Liver (tissue), 9 donors: ENCODE results near the gene ZNF558. TPM values are rescaled to one million over a fixed set of nuclear protein-coding genes. Genes with fewer than 3 reads are reported as not detected.

ENCODE experiments used
- DNase-seq: peaks from one replicate; pipeline ENCODE4 v3.0.0-alpha.2; 2017; ENCODE audit warnings: low spot score
- H3K27ac ChIP-seq, 2 donors: one replicate each; pipeline ENCODE4 v1.7.0; 2013; ENCODE audit warnings: inconsistent platforms in 2 of 2, low read length in 2 of 2, control low read depth in 1 of 2, low read depth in 1 of 2, mild to moderate bottlenecking in 1 of 2
- H3K27me3 ChIP-seq, 4 donors: one replicate each; pipeline versions ENCODE4 v1.6.1 to v1.7.0; 2013; ENCODE audit warnings: low read length in 3 of 4, inconsistent platforms in 1 of 4, mild to moderate bottlenecking in 1 of 4, moderate library complexity in 1 of 4; ENCODE audit not compliant: control insufficient read depth in 4 of 4, insufficient read depth in 4 of 4
- H3K36me3 ChIP-seq, 4 donors: one replicate each; pipeline versions ENCODE4 v1.6.1 to v1.7.0; 2013; ENCODE audit warnings: low read length in 3 of 4, mild to moderate bottlenecking in 3 of 4, low read depth in 1 of 4, moderate library complexity in 1 of 4; ENCODE audit not compliant: control insufficient read depth in 4 of 4, insufficient read depth in 3 of 4
- H3K4me1 ChIP-seq, 4 donors: one replicate each; pipeline versions ENCODE4 v1.6.1 to v1.7.0; 2013; ENCODE audit warnings: low read length in 3 of 4, mild to moderate bottlenecking in 3 of 4, moderate library complexity in 1 of 4; ENCODE audit not compliant: control insufficient read depth in 4 of 4, insufficient read depth in 4 of 4
- H3K4me3 ChIP-seq, 3 donors: one replicate each; pipeline versions ENCODE4 v1.6.1 to v1.7.0; 2013; ENCODE audit warnings: low read length in 3 of 3, control low read depth in 1 of 3, low read depth in 1 of 3, mild to moderate bottlenecking in 1 of 3
- H3K9ac ChIP-seq, 2 donors: one replicate each; pipeline ENCODE4 v1.7.0; 2013; ENCODE audit warnings: low read length in 2 of 2, mild to moderate bottlenecking in 2 of 2, moderate library complexity in 2 of 2, control low read depth in 1 of 2, low read depth in 1 of 2
- H3K9me3 ChIP-seq, 4 donors: one replicate each; pipeline versions ENCODE4 v1.6.1 to v1.7.0; 2013; ENCODE audit warnings: low read length in 3 of 4; ENCODE audit not compliant: control insufficient read depth in 4 of 4
- EGR1 ChIP-seq, 2 donors: IDR thresholded peaks; 2 replicates each; pipeline ENCODE4 v1.6.1; 2016 to 2018; ENCODE audit warnings: antibody characterized with exemption in 2 of 2, low read depth in 2 of 2
- FOXA1 ChIP-seq: IDR thresholded peaks from 2 replicates; pipeline ENCODE4 v1.6.1; 2016; ENCODE audit warnings: antibody characterized with exemption
- FOXA2 ChIP-seq: IDR thresholded peaks from 2 replicates; pipeline ENCODE4 v1.6.1; 2016; ENCODE audit warnings: antibody characterized with exemption
- GABPA ChIP-seq, 2 donors: IDR thresholded peaks in 1 of 2; conservative IDR thresholded peaks in 1 of 2; 2 replicates each; pipeline ENCODE4 v1.6.1; 2016; ENCODE audit warnings: antibody characterized with exemption in 2 of 2, mild to moderate bottlenecking in 1 of 2, moderate library complexity in 1 of 2
- HNF4A ChIP-seq, 2 donors: conservative IDR thresholded peaks; 2 replicates each; pipeline ENCODE4 v1.6.1; 2016; ENCODE audit warnings: antibody characterized with exemption in 2 of 2, mild to moderate bottlenecking in 2 of 2
- HNF4G ChIP-seq: IDR thresholded peaks from 2 replicates; pipeline ENCODE4 v1.6.1; 2016; ENCODE audit warnings: antibody characterized with exemption
- JUND ChIP-seq, 2 donors: IDR thresholded peaks; 2 replicates each; pipeline ENCODE4 v1.6.1; 2016; ENCODE audit warnings: antibody characterized with exemption in 2 of 2
- NR2F2 ChIP-seq: IDR thresholded peaks from 2 replicates; pipeline ENCODE4 v1.6.1; 2016; ENCODE audit warnings: antibody characterized with exemption
- RAD21 ChIP-seq, 2 donors: IDR thresholded peaks; 2 replicates each; pipeline ENCODE4 v1.6.1; 2016; ENCODE audit warnings: antibody characterized with exemption in 2 of 2, mild to moderate bottlenecking in 2 of 2
- RXRA ChIP-seq, 2 donors: IDR thresholded peaks; 2 replicates each; pipeline ENCODE4 v1.6.1; 2017 to 2018; ENCODE audit warnings: antibody characterized with exemption in 2 of 2, mild to moderate bottlenecking in 1 of 2
- SP1 ChIP-seq: IDR thresholded peaks from 2 replicates; pipeline ENCODE4 v1.6.1; 2018; ENCODE audit warnings: antibody characterized with exemption, mild to moderate bottlenecking
- TAF1 ChIP-seq: conservative IDR thresholded peaks from 2 replicates; pipeline ENCODE4 v1.6.1; 2016; ENCODE audit warnings: antibody characterized with exemption, mild to moderate bottlenecking
- YY1 ChIP-seq: IDR thresholded peaks from 2 replicates; pipeline ENCODE4 v1.6.1; 2016; ENCODE audit warnings: antibody characterized with exemption, mild to moderate bottlenecking
- WGBS: extraction: QIAGEN DNeasy Blood & Tissue Kit; methylation state at CpG from one replicate; pipeline ENCODE4 v1.1.7; 2013; 5-methylcytosine and 5-hydroxymethylcytosine counted together
- polyA plus RNA-seq, 2 donors: library from polyadenylated mRNA; stranded (reverse) in 1 of 2; unstranded in 1 of 2; fragments of 200-250 nt in 1 of 2; fragments of >200 nt in 1 of 2; fragmentation: Nextera tagmentation in 1 of 2; extraction: Ambion mirVana in 1 of 2; gene quantifications; one replicate each; pipeline versions ENCODE4 v1.2.1 to v1.2.3, GENCODE V29; 2013 to 2015
- total RNA-seq, 2 donors: library from RNA; depleted of rRNA; stranded (reverse); fragments of >200 nt; gene quantifications; one replicate each; pipeline ENCODE4 v1.2.3, GENCODE V29; 2014
- TF ChIP-seq, protein P1 (sequence below): IDR thresholded peaks from 2 replicates; pipeline ENCODE4 v1.6.1; 2016; ENCODE audit warnings: antibody characterized with exemption
- TF ChIP-seq, protein P2 (sequence below): IDR thresholded peaks from 2 replicates; pipeline ENCODE4 v1.6.1; 2016; ENCODE audit warnings: antibody characterized with exemption
- TF ChIP-seq, protein P3 (sequence below): fragments of 150-350 bp; IDR thresholded peaks from 2 replicates; pipeline ENCODE4 v1.5.1; 2017; ENCODE audit warnings: improper control_type of control experiment, low read depth, low read length; ENCODE audit not compliant: missing input control
- TF ChIP-seq, protein P4 (sequence below): IDR thresholded peaks from 2 replicates; pipeline ENCODE4 v1.6.1; 2016; ENCODE audit warnings: antibody characterized with exemption
- TF ChIP-seq, protein P5 (sequence below): IDR thresholded peaks from 2 replicates; pipeline ENCODE4 v1.6.1; 2016; ENCODE audit warnings: antibody characterized with exemption, mild to moderate bottlenecking
- donor health status: healthy.
- donor health status: healthy.
- donor health status: healthy.
- donor health status: healthy.
- donor health status: healthy.

ZNF558 gene
- total RNA-seq (10 to 100 TPM in 1 of 2 donors, 1 to 10 TPM in 1; 8.0 to 21.2 TPM), polyA plus RNA-seq (1 to 10 TPM; 4.9 to 6.0 TPM)

DNA sequence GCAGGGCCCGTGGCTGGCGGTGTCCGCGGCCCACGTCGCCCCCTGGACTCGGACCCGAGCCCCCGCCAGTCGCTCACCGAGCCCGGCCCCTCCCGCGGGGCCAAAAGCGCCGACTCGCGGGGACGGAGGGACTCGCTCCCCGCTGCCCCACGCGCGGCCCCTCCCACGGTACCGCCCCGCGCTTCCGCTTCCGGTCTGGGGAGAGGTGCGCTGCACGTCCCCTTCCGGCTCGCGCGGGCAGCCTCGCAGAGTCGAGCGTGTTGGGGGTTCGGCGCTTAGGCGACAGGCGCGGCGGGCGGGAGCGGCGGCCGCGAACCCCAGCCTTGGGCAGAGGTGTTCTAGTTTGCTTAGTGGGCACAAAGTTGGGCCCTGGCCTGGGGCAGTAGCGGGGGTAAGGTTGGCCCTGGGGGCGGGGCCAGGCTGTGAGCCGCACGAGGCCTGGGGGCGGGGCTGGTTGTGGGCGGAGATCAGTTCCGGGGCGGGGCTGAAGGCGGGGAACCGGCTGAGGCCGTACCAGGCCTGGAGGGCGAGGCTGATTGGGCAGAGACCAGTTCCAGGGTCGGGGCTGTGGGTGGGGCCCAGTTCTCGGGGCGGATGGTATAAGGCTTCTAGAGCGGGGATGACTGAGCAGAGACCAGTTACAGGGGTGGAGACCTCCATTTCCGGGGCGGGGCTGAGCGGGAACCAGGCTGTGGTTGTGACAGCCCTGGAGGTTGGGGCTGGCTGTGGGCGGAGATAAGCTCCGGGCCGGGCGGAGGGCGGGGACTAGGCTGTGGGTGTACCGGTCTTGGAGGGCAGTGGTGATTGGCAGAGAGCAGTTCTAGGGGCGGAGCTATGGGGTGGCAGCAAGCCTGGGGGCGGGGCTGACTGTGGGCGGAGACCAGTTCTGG, at the start of gene ZNF558, which contains the start of gene MBD3L1:
ZNF558 (minus strand) TSS at position 173 of the 890 bp plus-strand sequence. CDS start 9,645 bp downstream, outside the sequence.
MBD3L1 (plus strand) TSS at position 246 of the 890 bp plus-strand sequence. CDS start 10,302 bp downstream, outside the sequence.
- Histone ChIP-seq H3K4me1 (peaks cover 0 to 6% (median 3%) of the 10 kb centered on the region in 4 donors), H3K27ac (peak within 1 kb of the TSS; percentile 84 to 97), H3K9me3 (peaks cover 0 to 4% (median under 1%) of the 10 kb centered on the region in 4 donors), H3K27me3 (no peaks in the 10 kb centered on the region), H3K4me3 (peak within 1 kb of the TSS; percentile 90 to 97 (median 94)), H3K9ac (peak within 1 kb of the TSS; percentile 55 to 71), H3K36me3 (peaks cover 0 to 25% (median 10%) of the 10 kb centered on the region in 4 donors)
- no peak for TF ChIP-seq HNF4G
- peak; percentile 71 to 91 for TF ChIP-seq GABPA (IDR thresholded peaks at IDR 0.05 in 1 of 2, conservative IDR thresholded peaks at IDR 0.05 in 1 of 2)
- TF ChIP-seq FOXA2, result no peak
- no peak for TF ChIP-seq FOXA1
- TF ChIP-seq RXRA (IDR thresholded peaks at IDR 0.05), result peak in 1 of 2 donors; percentile 23
- TF ChIP-seq, protein P1, sequence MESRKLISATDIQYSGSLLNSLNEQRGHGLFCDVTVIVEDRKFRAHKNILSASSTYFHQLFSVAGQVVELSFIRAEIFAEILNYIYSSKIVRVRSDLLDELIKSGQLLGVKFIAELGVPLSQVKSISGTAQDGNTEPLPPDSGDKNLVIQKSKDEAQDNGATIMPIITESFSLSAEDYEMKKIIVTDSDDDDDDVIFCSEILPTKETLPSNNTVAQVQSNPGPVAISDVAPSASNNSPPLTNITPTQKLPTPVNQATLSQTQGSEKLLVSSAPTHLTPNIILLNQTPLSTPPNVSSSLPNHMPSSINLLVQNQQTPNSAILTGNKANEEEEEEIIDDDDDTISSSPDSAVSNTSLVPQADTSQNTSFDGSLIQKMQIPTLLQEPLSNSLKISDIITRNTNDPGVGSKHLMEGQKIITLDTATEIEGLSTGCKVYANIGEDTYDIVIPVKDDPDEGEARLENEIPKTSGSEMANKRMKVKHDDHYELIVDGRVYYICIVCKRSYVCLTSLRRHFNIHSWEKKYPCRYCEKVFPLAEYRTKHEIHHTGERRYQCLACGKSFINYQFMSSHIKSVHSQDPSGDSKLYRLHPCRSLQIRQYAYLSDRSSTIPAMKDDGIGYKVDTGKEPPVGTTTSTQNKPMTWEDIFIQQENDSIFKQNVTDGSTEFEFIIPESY, result no peak
- peak in 1 of 2 donors; percentile 29 for TF ChIP-seq JUND (IDR thresholded peaks at IDR 0.05)
- TF ChIP-seq NR2F2, result peak; percentile 86
- TF ChIP-seq RAD21 (IDR thresholded peaks at IDR 0.05), result no peak
- TF ChIP-seq HNF4A (conservative IDR thresholded peaks at IDR 0.05), result no peak
- peak in 1 of 2 donors; percentile 7 for TF ChIP-seq EGR1 (IDR thresholded peaks at IDR 0.05; ENCODE audit: low read depth in 2 of 2)
- TF ChIP-seq SP1, result peak; percentile 89
- TF ChIP-seq TAF1, result no peak
- TF ChIP-seq, protein P2, sequence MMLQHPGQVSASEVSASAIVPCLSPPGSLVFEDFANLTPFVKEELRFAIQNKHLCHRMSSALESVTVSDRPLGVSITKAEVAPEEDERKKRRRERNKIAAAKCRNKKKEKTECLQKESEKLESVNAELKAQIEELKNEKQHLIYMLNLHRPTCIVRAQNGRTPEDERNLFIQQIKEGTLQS, result no peak
- TF ChIP-seq, protein P3, sequence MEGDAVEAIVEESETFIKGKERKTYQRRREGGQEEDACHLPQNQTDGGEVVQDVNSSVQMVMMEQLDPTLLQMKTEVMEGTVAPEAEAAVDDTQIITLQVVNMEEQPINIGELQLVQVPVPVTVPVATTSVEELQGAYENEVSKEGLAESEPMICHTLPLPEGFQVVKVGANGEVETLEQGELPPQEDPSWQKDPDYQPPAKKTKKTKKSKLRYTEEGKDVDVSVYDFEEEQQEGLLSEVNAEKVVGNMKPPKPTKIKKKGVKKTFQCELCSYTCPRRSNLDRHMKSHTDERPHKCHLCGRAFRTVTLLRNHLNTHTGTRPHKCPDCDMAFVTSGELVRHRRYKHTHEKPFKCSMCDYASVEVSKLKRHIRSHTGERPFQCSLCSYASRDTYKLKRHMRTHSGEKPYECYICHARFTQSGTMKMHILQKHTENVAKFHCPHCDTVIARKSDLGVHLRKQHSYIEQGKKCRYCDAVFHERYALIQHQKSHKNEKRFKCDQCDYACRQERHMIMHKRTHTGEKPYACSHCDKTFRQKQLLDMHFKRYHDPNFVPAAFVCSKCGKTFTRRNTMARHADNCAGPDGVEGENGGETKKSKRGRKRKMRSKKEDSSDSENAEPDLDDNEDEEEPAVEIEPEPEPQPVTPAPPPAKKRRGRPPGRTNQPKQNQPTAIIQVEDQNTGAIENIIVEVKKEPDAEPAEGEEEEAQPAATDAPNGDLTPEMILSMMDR, result peak; percentile 14
- peak; percentile 43 for TF ChIP-seq YY1
- TF ChIP-seq, protein P4, sequence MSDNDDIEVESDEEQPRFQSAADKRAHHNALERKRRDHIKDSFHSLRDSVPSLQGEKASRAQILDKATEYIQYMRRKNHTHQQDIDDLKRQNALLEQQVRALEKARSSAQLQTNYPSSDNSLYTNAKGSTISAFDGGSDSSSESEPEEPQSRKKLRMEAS, result peak; percentile 26
- TF ChIP-seq, protein P5, sequence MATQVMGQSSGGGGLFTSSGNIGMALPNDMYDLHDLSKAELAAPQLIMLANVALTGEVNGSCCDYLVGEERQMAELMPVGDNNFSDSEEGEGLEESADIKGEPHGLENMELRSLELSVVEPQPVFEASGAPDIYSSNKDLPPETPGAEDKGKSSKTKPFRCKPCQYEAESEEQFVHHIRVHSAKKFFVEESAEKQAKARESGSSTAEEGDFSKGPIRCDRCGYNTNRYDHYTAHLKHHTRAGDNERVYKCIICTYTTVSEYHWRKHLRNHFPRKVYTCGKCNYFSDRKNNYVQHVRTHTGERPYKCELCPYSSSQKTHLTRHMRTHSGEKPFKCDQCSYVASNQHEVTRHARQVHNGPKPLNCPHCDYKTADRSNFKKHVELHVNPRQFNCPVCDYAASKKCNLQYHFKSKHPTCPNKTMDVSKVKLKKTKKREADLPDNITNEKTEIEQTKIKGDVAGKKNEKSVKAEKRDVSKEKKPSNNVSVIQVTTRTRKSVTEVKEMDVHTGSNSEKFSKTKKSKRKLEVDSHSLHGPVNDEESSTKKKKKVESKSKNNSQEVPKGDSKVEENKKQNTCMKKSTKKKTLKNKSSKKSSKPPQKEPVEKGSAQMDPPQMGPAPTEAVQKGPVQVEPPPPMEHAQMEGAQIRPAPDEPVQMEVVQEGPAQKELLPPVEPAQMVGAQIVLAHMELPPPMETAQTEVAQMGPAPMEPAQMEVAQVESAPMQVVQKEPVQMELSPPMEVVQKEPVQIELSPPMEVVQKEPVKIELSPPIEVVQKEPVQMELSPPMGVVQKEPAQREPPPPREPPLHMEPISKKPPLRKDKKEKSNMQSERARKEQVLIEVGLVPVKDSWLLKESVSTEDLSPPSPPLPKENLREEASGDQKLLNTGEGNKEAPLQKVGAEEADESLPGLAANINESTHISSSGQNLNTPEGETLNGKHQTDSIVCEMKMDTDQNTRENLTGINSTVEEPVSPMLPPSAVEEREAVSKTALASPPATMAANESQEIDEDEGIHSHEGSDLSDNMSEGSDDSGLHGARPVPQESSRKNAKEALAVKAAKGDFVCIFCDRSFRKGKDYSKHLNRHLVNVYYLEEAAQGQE, result no peak
- 1% methylated on average over 78 of the region's 78 CpGs for WGBS
- DNase-seq, result peak; percentile 99
